GM18499 (cell line): ENCODE measurements around the gene DTX1.
A peak's percentile ranks its signal among the peaks of the same experiment; 100 is the strongest.

ENCODE experiments used
- ATAC-seq: cut with Tn5 transposase; IDR thresholded peaks from one replicate; pipeline ENCODE4 v1.9.1; 2021; ENCODE audit warnings: moderate number of reproducible peaks; ENCODE audit not compliant: insufficient read depth, unreplicated experiment

DTX1 gene

DNA sequence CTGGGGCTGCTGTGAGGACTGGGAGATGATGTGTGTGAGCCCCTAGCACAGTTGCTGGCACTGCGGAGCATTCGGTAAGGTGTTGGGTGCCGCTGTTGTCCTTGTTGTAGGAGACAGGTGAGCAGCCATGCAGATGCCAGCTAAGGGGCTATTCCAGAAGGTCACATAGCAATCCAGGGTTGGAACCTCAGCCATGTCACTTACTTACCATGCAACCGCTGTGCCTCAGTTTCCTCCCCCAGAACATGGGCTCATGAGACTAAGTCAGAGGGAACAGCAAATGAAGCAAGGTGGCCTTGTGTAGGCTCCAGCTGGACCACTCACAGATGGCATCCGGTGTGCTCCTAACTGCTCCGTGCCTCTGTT is 13.2 kb downstream of the DTX1 start:
- no peak for ATAC-seq

DNA sequence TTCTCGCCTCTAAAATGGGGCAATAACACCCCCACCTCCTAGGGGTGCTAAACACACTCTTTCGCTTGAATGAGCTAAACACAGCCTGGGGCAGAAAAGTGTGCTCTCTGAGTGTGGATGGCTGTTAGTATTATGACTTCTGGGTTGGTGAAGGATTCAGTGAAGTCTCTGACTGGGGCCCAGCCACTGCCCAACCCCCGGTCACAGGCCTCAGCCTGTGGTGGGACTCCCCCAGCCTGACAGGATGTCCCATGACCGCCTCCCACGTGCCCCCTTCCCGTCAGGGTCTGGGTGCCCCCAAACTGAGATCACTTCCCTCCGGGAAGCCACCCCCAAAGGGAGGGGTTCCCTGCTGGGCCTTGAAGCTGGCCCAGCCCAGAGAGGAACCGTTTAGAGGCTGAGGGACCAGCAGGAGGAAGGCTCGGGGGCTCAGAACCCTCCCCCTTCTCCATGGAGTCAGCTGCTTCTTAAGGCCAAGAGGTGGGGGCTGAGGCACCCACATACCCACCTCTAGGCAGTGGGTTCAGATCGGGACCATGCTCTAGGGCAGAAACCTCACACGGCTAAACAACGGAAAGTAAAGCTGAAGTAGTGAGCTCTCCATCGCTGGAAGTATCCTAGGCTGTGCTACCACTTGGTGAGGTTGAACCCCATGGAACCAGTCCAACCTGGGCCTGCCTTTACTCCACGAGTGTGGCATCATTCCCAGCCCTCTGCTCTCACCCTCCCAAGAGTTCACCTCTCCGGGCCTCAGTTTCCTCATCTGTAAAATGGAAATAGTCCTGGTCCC is 13.8 kb downstream of the DTX1 start:
- ATAC-seq = no peak

DNA sequence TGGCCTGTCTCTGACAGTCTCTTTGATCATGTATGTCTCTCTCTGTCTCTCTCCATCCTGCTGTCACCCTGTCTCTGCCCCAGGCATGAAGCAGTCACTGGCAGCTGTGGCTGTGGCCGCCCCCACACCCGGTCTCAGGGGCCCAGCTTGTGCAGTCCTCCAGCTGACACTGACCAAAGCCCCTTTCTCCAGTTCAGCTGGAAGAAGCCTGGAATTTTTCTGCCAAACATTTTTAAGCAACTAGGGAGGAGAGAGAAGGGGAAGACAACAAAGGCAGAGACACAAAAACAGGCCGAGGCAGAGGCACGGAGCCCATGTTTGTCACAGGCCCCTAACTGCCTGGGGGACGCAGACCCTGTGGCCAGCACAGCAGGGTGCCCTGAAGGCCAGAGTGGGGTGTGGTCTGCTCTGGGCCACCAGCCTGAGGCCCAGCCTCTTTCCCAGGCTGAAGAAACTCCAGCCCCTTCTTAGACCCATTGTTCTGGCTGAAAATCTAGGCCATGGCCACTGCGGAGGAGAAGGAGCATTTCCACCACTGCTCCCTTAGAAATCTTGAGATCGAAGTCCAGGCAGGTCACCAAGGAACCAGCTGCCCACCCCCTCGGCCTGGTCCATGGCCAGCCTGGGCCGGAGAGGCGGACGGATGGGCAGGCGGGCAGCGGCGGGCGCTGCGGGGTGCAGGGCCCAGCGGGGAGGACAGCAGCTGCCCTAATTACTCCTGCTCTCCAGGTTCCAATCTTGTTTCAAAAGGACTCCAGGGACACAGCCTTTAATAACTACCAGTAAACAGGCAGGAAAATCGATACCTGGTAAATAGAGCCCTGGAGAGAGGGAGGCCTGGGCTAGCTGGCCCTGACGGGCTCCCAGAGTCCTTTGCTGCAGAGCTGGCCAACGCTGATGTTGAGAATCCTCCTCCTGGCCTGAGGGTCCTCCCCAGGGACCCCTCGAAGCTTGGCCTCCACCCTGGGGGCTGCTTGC is 14.9 kb downstream of the DTX1 start:
- no peak for ATAC-seq

DNA sequence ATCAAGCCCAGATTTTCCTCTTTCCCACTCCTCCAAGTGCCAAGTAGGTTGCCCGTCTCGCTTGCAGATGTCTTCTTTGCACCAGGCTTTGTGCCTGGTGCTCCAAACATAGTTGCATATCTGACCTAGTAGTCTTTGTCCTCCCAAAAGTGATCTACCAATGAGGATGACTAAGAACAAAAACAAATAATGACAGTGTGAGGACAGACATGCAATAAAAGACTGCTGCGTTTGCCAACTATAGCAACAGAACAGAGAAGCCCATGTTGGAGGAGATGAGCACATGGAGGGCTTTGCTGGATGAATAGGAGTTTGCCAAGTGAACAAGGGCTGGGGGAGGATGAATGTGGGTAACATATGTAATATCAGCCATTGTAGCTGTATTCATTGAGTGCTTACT is 15.6 kb downstream of the DTX1 start:
- no peak for ATAC-seq

DNA sequence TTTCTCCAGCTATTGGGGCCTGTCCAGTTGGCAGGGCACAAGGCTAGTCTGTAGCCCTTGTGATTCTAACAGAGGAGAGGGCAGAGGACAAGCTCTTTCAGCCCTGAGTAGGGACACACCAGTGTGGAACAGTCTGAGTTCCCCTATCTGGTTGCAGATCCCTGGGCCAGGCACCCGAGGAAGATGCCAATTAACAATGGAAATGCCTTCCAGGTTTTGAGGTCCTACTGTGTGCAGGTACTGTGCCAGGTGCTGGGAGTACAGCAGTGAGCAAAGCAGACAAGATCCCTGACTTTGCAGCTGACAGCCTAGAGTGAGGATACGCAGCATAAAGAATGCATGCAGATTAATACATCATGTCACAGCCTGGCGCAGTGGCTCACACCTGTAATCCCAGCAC is 17.1 kb downstream of the DTX1 start:
- ATAC-seq = no peak

DNA sequence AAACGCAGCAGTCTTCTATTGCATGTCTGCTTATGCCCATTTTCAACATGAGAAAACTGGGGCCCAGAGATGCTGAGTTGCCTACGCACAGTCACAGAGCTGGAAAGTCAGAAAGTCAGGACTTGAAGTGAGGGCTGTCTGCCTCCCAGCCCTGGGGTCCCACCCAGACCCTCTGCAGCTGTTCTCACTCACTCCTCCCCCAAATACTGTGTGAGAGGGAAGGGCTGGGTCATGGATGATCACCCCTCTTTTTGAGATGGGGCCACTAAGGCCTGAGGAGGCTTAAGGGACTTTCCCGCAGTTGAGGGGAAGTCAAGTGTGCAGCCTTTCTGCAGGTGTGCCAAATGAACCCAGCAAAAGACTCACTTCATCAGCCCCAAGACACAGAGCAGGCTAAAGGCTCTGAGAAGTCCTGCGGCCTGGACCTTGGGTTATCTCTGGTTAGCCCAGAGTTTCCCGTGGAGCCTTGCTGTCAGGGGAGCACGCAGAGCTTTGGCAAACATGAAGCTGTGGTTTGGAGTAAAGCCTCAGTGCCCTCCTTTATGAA is 18.7 kb downstream of the DTX1 start:
- peak; percentile 87 for ATAC-seq

DNA sequence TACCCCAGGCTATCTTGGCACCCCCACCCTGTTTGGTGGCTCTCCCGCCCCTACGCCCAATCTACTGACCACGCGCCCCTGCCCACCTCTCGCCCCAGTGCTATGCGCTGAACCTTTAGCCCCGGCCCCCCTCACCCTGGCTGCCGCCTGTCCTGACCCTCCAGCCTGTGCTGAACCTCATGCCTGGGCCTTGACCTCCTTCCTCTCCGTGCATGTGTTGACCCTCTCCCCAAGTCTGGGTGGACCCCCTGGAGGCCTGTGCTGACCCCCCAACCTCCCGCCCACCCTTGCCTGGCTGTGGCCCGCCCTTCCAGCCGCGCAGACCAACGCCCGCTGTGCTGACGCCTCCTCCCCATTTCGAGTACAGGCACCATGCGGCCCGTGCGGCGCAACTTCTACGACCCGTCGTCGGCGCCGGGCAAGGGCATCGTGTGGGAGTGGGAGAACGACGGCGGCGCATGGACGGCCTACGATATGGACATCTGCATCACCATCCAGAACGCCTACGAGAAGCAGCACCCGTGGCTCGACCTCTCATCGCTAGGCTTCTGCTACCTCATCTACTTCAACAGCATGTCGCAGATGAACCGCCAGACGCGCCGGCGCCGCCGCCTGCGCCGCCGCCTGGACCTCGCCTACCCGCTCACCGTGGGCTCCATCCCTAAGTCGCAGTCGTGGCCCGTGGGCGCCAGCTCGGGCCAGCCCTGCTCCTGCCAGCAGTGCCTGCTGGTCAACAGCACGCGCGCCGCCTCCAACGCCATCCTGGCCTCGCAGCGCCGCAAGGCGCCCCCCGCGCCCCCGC is 20.7 kb downstream of the DTX1 start:
- no peak for ATAC-seq

DNA sequence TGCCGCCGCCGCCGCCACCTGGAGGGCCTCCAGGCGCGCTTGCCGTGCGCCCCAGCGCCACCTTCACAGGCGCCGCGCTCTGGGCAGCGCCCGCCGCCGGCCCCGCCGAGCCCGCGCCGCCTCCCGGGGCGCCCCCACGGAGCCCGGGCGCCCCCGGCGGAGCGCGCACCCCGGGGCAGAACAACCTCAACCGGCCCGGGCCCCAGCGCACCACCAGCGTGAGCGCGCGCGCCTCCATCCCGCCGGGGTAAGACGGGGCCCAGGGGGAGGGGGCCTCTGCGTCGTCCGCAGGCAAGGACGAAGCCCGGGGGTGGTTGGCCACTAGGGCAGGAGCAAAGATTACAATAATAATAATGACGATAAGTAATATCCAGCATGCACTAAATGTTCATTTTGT is 21.3 kb downstream of the DTX1 start:
- ATAC-seq = no peak

DNA sequence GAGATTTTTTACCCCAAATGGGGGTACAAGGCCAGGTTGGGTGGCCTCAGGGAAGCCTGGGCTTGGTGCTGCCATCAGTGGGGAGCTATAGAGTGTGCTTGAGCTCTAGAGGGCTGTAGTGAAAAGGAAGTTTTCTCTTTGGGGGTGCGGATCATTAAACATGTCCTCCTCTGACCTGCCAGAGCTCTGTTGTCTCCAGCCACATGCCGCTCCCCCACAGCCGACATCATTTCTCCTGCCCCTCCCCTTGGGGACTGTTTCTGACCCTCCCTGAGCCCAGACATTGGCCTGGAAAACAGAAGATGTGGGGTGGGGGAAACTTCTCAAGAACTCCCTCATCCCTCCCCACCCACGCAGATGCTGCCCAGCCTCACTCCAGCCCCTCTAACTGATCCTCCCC is 25.3 kb downstream of the DTX1 start:
- no peak for ATAC-seq

DNA sequence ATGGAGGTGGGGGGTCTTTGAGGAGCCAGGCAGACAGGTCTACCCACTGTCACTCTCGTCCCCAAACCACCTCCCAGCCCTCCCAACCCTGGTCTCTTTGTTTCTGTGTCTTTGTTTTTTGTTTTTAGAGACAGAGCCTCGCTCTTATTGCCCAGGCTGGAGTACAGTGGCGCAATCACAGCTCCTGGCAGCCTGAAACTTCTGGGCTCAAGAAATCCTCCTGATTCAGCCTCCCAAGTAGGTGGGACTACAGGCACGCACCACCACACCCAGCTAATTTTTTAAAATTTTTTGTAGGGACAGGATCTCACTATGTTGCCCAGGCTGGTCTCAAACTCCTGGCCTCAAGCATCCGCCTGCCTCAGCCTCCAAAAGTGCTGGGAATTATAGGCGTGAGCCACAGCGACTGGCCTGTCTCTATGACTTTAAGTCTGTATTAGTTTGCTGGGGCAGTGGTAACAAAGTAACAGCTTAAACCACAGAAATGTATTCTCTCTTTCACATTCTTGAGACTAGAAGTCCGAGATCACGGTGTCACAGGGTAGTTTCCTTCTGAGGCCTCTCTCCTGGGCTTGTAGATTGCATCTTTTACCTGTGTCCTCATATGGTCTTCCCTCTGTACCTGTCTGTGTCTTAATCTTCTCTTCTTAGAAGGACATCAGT is 26.1 kb downstream of the DTX1 start:
- ATAC-seq = no peak

DNA sequence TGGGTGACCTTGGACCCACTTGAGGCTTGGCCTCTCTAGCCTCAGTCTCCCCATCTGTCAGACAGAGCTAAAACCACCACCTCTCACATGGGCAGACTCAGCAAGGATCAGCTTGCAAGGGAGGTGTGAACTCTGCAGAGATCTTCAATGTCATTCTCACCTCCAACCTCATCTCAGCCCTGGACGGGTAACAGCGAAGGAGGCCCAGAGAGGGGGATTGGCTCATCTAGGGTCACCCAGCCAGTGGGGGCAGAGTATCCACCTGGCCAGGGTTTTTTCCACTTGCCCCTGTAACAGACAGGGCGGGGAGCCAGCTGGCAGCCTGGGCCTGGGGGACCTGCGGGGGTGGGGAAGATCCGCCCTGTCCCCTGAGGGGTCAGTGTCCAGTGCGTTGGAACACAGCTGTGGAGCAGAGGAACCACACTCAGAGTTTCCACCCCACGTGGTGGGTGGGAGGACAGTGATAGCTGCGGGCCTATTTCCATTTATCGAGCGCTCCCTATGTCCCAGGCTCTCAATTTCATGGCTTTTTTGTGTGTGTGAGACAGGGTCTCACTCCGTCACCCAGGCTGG is 27.4 kb downstream of the DTX1 start:
- ATAC-seq = no peak

DNA sequence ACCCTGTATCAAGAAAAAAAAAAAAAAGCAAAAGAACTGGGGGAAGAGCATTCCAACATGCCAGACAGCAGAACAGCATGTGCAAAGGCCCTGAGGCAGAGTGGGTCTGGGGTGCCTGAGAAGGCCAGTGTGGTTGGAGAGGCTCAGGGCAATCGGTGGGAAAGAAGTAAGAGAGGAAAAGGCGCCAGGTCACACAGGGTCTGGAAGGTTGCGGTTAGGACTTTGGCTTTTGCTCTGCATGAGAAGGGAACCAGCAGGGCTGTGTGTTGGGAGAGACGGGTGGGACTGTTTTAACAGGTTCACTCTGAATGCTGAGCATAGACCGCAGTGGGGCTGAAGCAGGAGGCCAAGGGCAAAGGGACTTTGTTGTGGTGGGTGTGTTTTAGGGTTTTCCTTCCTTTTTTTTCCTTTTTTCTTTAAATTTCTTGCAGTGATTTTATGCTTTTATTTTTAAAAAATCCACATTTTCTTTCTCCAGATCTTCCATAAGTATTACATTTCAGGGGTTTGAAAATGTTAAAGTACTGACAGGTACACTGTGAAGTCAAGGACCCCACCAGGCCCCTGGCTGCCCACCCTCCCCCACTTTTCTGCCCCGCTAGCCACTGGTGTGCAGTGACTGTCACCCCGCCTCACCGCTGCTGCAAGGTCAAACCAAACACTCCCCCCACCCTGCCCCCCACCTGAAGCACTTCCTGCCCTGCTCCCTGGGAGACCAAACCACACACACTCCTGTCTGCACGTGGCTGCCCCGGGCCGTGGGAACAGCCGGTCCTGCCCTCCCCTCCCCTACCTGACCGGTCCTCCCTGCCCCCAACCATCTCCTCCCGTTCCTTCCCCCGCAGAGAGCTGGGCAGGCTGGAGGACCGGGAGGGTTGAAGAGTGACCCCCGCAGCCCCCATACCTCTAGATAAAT is 30.0 kb downstream of the DTX1 start:
- ATAC-seq = no peak

DNA sequence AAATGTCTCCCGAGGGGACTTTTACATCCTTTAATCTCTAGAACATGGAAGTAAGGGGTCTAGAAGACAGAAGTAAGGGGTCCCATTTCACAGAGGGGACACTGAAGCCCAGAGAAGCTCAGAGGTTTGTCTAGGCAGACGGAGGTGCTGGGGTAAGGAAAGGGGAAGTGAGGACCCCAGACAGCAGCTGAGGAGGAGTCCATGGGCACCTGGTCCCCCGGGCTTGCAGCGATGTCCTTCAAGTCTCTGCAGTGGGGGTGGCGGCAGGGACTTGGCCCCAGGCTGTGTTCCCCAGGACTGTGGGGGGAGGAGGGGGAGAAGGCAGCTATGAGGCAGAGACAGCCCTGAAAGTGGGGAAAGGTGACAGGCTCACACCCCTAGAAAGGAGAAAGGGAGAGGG is 30.7 kb downstream of the DTX1 start:
- no peak for ATAC-seq

DNA sequence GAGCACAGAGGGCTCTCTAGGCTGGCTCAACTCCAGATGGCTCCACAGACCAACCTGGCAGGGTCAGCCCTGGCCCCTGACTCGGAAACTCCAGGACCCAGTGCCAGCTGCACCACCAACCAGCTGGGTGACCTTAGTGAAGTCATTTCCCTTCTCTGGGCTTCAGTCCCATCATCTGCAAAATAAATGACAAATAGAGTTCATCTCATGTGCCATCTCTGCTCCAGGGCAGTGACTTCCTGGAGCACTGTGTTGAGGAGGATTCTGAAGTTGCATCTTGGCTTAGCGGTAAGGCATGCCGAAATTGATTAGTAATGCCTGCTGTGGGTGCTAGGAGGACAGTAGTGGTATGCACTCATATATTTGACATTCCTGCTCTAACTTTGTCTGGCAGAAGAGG is 31.5 kb downstream of the DTX1 start:
- no peak for ATAC-seq

DNA sequence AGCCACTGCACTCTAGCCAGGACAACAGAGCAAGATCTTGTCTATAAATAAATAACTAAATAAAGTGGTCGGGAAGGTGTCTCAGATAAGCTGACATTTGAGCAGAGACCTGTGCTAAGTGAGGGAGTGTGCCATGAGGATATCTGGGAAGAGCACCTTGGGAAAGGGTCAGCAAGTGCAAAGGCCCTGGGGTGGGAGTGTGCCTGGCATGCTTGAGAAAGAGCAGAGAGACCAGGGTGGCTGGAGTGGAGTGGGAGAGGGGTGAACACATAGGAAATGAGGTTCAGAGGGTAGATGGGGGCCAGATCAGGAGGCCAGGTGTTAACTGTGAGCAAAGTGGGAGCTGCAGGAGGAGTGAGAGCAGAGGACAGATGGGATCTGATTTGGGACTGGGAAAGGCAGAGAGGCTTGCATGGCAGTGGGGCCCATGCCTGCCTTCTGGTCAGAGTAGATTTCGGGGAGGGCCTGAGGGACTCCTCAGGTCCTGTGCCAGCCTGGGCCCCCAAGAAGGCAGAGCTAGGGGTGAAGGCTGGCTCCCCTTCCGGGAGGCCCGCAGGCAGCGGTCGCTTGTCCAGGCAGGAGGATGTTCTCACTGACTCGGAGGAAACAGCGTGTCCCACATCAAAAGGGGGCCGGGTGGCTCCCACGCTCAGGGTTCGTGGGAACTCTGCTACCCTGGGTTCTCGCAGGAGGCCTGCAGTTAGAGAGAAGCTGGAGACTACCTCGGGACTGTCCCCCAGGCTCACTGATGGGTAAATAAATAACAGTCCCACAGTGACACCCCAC is 32.6 kb downstream of the DTX1 start:
- ATAC-seq = no peak

DNA sequence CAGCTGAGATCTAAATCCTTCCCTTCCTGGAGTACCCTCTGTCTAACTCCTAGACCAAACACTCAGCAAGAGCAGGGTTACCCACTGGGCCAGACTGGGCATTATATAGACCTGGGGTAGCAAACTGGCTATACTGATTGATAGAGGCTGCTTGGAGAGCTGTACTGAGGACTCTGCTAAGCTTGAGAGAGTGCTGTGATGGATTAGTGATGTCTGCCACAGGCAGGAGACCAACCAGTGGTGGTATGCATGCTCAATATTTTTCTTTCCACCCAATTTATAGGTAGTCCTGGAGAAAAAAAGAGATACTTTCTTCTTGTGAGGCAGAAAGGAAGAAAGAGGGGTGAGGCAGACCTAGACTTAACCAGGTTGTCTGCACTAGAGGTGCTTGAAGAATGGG is 33.3 kb downstream of the DTX1 start:
- no peak for ATAC-seq

DNA sequence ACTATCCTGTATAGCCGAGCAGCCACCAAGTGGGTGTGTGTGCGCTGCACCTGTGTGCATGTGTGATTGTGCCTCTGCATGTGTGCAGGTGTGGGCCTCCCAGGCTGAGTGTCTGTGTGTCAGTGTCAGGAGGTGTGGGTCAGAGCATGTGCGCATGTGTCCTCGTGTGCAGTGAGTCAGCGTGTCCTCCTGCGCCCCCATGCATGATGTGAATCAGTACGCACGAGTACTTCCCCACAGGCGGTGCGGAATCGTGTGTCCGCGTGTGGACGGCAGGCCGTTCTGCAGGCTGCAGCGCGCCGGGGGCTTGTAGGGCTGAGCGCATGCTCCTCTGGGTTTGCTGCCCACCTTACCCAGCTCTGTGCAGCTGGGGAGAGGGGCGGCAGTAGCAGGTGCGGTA is 34.2 kb downstream of the DTX1 start:
- ATAC-seq = no peak

DNA sequence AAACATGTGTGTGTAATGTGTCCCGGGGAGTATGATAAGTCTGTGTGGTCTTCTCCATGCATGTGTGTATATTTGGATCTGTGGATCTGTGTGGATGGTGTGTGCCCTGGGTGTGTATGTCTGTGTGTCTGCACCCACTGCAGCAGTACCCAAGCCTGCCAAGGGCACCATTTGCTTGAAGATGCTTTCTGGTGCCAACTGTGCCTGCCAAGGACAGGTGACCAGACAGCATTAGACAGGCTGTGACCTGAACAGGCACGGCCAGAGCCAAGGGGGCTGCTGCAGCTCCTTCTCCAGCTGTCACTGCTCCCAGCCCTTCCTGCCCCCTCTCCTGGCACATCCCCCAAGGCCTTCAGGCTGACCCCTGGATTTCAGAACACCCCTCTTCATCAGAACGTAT is 35.0 kb downstream of the DTX1 start:
- no peak for ATAC-seq
